HG03097 (cell line): Measurements from ENCODE around the gene LPCAT1.
"Not testable (repeated sequence)": the region's sequence is repeated elsewhere in the genome, so short reads cannot be mapped to it uniquely, and the experiment has no call there.

Source experiments
- ATAC-seq: cut with Tn5 transposase; IDR thresholded peaks from one replicate; pipeline ENCODE4 v1.9.1; 2021; ENCODE audit not compliant: unreplicated experiment, low FRiP score

Gene LPCAT1

DNA sequence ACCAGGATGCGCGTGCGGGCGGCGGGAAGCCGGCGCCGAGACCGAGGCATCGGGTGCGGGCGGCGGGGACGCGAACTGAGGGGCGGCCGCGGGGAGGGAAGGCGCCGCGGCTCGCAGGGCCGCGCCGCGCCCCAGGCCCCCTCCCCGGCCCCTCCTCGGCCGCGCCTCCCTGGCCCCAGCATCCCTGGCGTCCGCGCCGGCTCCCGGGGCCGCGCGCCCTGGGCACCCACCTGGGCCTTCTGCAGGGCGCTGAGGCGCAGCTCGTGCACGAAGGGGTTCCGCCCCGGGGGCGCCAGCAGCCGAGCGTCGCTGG lies 324 bp downstream of the LPCAT1 start:
- peak; percentile 13 for ATAC-seq

DNA sequence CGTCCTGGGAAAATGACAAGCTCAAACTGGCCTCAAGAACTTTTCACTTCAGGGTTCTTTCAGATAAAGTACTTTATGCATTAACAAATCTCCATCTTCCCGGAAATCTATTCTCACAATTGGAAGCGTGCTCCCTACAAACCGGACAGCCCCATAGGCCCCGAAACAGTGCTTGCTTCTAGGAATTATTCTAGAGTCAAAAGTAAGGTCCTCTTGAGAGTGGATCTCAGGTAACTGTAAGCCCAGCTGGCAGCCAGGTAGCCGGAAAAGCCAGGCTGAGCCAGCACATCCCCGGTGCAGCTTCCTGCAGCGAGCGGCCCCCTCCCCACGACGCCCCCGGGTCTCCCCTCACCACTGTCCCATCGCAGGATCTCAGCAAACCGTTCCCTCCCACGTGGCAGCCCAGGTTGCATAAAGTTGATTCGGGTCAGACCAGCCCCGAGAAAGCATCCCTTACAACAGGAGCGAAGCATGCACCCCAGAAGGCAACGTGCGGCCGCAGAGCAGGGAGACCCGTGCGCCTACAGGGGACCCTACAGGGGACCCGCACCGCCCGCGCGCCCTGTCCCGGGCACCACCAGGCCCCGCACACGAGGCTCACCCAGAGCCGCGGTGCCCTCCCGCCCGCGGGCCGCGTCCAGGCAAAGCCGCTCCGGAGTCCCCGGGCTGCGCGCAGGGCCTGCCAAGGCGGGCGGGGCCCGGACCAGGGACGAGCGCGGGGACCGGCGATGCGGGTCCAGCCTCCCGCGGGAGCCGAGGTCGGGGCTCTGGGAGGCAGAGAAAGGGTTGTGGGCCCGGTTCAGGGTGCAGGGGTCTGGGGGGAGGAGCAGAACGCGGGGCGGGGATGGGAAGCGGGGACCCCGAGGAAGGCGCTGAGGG lies 920 bp downstream of the LPCAT1 start:
- ATAC-seq = no peak

DNA sequence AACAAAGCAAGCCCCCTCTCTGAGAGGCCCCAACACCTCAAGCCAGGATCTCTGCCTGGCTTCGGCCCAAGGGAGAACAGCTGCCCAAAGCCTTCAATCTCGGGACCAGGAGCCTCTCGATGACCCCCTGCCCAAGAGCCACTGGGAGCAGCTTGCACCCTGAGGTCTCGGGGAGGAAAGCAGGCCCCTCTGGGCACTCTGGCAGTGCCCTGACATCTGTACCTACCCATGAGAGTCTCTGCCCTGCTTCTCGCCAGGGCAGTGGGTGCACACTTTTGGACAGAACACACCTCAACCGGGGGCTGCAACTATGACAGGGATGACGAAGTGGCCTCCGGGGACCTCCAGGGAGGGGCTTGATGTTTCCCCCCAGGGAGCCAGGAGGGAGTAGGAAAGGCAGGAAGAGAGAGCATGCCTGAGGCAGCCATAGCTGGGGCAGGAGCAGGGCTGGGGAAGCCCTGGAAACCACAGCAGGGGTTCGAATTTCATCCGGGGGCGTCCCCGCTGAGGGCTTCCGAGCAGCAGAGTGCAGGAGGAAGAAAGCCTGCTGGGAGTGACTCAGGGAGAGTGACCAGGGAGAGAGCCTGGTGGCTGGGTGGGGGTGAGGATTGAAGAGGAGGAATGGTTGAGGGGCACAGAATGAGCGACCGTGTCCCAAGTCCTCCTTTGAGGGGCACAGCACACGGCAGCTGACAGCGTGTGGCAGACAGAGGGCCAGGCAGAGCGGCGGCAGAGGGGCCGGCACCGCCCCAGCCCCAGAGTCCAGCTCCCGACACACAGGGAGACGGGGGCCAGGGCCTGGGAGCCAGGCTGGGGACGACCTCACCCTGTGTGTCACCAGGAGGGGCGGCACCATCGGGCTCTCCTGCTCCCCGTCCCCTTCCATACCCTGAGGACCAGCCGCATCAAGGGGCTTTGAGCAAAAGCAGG lies 1.8 kb downstream of the LPCAT1 start:
- no peak for ATAC-seq

DNA sequence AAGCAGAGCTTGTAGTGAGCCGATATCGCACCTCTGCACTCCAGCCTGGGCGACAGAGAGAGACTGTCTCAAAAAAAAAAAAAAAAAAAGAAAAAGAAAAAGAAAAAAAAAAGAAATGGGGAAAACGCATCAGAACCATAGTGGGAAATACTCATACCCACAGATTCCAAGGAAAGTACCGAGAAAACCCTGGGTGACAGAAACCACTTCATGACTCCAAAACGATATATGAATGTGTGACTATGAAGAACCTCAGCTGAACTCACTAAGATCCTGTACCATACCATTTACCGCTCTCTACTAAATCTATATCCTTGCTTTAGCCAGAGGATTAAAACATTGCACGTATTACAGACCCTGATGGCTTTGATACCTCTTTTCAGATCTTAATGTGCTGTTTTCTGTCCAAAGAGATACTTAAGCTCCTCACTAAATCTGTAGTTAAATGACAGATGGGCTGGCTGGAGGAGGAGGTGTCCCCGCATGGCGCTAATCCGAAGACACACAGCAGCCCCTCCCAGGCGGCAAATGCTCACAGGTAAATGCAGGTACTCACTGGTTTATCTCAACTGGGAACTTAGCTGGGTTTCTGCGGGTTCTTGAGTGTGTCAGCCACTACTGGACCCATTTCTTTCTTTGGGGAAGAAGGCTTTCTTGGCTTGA lies 2.8 kb downstream of the LPCAT1 start:
- no peak for ATAC-seq

DNA sequence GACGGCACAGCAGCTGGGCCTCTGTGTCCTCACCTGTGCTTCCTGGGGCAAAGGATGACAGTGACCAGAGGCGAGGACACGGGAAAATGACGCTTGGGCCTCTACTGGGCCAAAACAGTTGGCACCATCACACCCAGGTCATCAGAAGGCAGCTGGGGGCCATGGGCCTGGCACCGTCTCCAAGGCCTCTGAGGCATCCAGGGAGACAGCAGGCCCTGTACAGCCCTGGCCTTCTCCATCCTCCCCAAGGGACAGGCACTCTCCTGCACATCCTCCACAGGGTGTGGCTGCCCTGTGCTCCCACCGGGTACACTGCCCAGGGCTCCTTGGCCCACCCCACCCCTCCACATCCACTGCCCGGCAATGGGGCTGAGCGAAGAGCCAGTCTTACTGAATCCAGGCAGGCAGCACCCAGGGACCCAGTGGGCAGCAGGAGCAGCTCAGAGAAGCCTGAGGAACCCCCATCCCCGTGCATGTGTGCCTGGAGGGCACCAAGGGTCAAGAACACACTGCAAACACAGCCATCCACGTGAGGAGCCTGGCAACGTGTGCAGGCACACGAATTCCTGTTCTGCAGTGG lies 4.0 kb downstream of the LPCAT1 start:
- ATAC-seq = no peak

DNA sequence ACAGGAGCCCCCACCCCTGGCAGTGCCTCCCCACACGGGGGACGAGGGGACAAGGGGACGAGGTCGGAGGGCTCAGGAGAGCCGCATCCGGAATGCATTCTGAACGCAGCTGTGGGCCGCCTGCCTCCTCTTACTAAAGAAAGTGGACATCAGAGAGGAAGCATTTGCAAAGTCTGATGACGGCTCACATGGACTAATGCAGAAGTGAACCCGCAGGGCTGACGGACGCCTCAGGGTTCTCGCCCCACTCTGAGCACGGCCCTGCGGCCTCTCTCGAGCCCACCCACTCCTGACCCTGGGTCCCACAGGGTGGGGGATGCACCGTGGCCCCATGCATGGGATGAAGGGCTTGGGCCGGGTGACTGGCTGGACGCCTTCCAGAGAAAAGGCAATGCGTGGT lies 5.9 kb downstream of the LPCAT1 start:
- ATAC-seq = no peak

DNA sequence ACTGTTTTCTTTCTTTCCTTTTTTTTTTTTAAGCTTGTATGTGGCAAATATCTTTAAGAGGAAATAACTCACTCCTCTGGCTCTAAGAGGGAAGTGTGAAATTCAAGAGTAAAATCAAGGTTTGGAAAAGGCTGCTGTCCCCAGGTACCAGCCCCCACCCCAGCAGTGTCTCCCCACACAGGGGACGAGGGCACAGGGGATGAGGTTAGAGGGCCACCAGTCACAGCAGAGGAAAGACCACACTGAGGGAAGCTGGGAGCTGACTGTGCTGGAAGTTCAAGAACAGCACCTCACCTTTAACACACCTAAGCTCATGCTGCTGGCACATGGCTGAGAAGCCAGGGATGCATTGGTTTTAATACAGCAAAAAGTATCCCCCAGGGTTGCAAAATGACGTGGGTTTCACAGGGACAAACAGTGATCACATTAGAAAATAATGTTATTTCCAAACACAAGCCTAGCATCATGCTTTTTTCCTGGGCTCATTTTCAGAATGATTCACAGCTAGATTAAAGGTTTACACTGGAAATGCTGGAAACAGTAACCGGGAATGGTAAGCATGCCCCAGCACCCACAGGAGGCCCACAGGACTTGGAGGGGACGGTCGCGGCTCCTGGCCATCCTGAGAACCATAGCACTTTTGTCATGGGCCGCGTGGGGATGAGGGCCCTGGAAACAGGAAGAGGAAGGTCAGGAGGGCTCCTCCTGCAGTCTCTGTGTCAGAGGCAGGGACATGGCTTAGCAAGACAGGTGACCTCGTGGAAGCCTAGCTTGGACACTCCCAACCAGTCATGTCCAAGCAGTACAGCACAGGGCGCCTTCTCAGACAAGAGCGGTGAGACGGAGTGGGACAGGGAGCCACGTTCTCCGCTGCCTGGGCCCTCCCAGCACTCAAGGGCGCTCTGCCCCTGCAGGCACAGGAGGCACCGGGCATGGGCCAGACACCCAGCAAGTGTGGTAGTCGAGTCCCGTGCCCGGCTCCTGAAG lies 6.9 kb downstream of the LPCAT1 start:
- no peak for ATAC-seq

DNA sequence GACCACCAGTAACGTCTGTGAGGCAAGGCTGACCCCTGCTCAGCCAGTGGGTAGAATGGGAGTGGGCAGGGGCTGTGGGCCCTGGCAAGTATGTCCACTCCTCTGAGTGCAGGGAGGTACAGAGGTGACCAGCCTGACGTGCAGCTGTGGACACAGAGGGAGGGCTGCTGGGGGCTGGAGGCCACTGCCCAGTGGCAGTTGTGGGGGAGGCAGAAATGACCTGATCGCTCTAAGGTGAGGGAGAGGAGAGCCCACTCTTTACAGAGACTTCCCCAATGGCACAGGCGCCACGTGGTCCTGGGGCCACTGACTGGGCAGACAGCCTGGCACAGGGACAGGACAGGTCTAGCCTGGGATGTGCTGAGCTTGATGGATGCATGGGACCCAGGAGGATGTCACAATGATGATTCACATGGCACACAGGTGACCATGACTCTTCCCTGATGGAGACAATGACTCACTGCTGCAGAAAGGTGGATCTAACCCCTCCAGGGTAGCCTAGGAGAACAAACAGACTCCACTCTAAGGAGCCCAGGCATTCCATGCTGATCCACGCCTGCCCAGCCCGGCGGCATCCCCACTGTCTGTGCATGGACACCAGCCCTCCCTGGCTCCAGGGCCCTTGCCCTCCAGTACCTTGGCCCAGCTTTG lies 7.7 kb downstream of the LPCAT1 start:
- ATAC-seq = no peak

DNA sequence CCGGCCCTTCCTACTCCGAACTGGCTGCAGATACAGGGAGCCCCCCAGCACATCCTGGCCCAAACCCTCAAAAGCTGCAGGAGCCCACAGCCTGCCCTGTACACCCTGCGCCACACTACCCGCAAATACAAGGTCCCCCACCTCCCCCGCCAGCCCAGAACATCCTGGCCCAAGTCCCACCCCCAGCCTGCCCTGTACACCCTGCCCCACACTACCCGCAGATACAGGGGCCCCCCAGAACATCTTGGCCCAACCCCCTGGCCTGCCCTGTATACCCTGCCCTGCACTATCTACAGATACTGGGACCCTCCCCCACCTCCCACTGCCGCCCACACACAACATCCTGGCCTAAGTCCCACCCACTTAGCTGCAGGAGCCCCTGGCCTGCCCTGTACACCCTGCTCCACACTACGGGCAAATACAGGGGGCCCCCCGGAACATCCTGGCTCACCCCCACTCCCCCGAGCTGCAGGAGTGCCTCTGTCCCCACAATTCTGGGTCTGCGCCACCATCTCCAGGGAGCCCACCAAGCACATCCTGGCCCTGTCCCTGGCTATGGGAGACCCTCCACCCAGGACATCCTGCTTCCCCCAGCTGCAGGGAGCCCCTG lies 8.3 kb downstream of the LPCAT1 start:
- ATAC-seq = no peak

DNA sequence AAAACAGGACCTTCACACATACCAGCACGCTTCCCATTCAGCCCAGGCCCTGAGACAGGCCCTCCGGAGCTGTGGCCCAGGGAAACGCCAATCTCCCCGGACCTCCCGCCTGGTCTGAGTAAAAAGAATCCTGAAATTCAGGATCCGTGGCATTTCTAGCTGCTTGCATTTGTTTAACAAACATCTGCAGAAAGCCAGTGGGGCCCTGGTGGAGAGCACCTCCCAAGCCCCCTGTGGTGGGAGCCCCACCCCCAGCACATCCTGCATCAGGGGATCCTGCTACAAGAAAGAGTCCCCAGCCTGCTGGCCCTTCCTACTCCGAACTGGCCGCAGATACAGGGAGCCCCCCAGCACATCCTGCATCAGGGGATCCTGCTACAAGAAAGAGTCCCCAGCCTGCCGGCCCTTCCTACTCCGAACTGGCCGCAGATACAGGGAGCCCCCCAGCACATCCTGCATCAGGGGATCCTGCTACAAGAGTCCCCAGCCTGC lies 8.9 kb downstream of the LPCAT1 start:
- not testable (repeated sequence) for ATAC-seq

DNA sequence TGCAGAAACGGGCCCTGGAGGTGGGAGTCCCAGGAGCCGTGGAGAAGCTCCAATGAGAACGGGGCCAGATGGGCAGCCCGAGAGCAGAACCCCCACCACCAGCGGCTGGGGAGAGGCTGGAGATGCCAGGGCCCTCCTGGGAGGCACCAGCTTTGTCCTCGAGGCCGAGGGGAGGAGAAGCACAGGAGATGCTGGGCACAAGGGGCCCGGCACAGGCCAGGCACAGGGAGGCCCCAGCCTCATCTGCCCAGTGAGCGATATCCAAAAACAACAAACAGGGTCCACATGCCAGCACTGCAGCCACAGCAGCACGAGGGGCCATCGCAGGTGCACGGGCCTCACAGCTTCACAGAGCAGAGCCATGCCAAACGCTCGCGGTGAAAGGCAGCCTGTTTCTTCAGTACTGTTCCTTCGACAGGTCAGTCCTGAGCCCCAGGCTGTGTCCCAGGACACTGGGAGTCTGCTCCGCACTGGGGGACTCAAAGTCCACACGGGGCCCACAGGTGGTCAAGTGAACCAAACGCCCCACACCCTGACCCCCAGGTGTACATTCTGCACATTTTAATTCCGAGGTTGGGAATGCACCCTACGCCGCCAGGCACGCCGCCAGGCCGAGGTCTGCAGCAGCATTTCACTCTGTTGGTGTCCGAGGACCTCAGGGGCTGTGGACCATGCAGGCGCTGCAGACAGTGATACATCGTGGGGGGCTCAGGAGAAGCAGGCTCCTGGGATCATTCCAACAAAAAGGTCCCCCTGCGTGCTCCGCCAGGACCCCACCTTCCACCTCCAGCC lies 9.5 kb downstream of the LPCAT1 start:
- ATAC-seq = no peak

DNA sequence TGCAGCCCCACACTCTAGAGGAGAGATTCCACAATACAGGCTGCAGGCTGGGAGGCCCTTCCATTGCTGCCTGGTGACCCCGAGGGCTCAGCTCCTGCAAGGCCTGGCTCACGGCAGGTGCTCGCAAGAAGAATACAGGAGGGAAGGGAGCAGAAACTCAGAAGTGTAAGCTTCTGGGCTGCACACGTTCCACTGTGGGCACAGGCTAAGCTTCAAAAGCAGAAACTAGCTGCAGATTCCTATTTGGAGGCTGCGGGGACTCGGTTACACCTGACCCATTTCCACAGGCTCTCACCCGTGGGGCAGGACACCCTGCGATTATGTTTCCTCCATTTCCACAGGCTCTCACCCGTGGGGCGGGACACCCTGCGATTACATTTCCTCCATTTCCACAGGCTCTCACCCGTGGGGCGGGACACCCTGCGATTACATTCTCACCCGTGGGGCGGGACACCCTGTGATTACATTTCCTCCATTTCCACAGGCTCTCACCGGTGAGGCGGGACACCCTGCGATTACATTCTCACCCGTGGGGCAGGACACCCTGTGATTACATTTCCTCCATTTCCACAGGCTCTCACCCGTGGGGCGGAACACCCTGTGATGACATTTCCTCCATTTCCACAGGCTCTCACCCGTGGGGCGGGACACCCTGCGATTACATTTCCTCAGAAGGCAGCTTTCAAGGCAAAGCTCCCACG lies 10.3 kb downstream of the LPCAT1 start:
- no peak for ATAC-seq

DNA sequence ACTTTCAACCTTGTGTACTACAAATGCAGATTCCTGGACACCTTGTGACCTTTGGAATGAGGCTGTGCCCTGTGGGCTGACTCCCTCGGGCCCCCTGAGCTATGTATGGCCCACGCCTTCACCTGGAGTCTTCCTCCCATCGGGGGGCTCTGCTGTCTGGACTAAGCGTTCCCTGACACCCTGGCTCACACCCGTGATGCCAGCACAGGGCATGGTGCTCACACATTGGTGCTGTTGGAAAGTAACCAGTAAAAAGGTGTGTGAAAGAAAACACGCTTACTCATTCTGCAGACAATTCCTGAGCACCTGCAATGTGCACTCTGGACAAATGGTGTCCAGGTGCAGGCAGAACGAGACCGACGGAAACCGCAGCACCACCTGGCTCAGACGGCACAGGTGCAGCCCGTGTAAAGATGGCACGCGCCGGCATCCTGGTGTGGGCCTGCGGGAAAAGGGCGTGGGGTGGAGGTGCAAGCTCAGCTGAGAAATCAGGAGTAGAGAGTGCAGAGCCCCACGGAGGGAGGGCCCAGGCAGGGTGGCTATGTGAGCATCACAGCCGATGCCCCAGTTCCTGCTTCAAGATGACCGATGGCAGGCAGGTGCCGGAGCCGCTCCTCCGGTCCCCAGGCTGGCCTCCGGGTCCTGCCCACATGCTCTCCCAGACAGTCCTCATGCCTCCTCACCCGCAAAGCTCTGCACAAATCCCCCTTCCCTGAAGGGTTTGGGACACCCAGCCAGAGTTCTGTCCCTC lies 11.0 kb downstream of the LPCAT1 start:
- no peak for ATAC-seq

DNA sequence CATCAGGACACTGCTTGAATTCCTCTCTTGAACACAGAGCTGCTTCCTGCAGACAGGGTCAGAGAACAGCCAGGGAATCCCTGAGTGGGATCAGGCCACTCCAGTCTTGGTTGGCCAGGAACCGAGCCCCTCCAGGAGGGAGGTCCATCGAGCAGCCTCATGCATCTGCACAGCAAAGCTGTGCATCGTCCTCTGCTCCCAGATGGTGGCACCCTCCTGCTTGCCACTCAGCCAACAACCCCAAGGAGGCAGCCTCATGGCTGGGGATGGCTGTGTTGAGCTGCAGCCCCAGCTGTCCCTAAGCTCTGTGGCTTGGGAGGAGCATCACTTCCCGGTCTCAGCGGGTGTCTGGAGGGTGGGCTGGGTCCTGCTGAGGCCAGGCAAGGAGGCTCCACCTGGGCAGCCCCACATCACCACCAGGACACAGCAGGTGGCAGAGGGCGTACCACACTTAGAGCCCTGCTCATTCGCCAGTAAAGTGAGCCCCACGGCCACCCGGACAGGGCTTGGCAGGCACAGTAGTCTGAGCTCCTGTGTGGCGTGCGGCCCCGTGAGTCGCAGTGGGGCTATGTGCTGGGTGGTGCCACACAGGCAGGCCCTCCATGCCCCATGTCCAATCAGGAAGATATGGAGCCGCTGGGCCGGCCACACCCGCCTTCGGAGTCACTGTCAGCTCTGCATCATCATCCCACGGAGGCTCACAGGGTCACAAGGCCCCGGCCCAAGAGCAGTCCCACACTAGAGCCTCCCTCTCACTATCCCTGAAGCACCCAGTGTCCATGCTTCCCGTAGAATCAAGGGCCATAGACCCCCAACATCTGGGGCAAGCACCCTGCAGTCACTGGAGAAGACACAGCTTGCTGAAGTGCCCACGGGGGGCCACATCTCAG lies 11.9 kb downstream of the LPCAT1 start:
- ATAC-seq = no peak

DNA sequence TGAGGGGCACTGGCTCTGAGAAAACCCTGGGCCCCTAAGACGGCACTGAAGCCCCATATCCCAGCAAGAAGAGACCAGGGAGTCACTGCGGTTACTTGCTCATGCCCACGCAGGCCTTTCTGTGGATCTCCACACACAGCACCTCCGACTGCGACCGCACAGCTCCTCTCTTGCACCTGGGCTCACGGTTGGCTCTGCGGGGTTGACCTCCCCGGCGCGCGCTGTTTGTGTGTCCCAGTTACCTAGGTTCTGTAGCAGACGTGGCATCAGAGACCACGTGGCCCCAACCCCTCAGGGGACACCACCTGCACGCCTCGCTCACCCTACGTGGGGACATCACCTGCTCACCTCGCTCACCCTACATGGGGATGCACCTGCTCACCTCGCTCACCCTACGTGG lies 12.7 kb downstream of the LPCAT1 start:
- ATAC-seq = no peak

DNA sequence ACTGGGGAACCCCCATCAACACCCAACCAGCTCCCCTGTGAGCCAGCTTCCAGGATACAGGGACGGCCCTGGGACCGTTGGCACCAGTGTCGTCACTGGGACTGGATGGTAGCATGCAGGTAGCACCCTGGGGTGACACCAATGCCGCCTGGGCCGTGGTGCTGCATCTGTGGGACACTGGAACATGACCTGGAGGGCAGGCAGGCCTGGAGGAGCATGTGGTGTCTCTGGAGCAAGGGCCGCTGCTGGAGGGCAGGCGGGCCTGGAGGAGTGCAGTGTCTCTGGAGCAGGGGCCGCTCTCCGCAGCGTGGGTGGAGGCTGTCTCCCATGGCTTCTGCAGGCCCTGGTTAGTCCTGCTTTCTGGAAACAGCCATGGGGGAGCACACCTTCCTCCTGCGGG lies 13.1 kb downstream of the LPCAT1 start:
- ATAC-seq = no peak
